HepG2 (cell line): Measurements from ENCODE around the gene ANKS3. TPM values are rescaled to one million over a fixed set of nuclear protein-coding genes. Genes with fewer than 3 reads are reported as not detected.

Experiments
- ARNTL ChIP-seq: sonication (generic); formaldehyde crosslinking; IDR thresholded peaks from 2 replicates; pipeline ENCODE4 v1.4.0; 2020; ENCODE audit warnings: mild to moderate bottlenecking, missing genetic modification reagents
- ASH2L ChIP-seq: fragments of 300-600, 200-600 bp; sonication (generic); IDR thresholded peaks from 2 replicates; pipeline ENCODE4 v1.7.0; 2017; ENCODE audit warnings: low read depth, mild to moderate bottlenecking, moderate library complexity, mixed read lengths, low read length; ENCODE audit not compliant: insufficient read length
- E2F2 ChIP-seq: sonication (generic); formaldehyde crosslinking; IDR thresholded peaks from 2 replicates; pipeline ENCODE4 v1.4.0; 2020; ENCODE audit warnings: missing genetic modification reagents, borderline replicate concordance
- HINFP ChIP-seq: sonication (generic); formaldehyde crosslinking; IDR thresholded peaks from 2 replicates; pipeline ENCODE4 v1.4.0; 2020; ENCODE audit warnings: low read depth, mild to moderate bottlenecking, missing genetic modification reagents
- KDM4B ChIP-seq: sonication (generic); formaldehyde crosslinking; IDR thresholded peaks from 2 replicates; pipeline ENCODE4 v1.4.0; 2020; ENCODE audit warnings: missing genetic modification reagents
- MAFG ChIP-seq: sonication (generic); formaldehyde crosslinking; IDR thresholded peaks from 2 replicates; pipeline ENCODE4 v1.5.1; 2020; ENCODE audit warnings: mild to moderate bottlenecking, missing genetic modification reagents
- ONECUT2 ChIP-seq: sonication (generic); formaldehyde crosslinking; IDR thresholded peaks from 2 replicates; pipeline ENCODE4 v1.4.0; 2020; ENCODE audit warnings: missing genetic modification reagents
- PPARG ChIP-seq: conservative IDR thresholded peaks from 2 replicates; pipeline ENCODE4 v1.6.1; 2016; ENCODE audit warnings: missing biosample characterization, missing genetic modification reagents
- RERE ChIP-seq: IDR thresholded peaks from 2 replicates; pipeline ENCODE4 v1.6.1; 2016; ENCODE audit warnings: low read depth, missing genetic modification reagents, missing compliant biosample characterization
- SP2 ChIP-seq: sonication (generic); formaldehyde crosslinking; IDR thresholded peaks from 2 replicates; pipeline ENCODE4 v1.5.1; 2020; ENCODE audit warnings: mild to moderate bottlenecking, missing genetic modification reagents
- TFDP2 ChIP-seq: sonication (generic); formaldehyde crosslinking; IDR thresholded peaks from 2 replicates; pipeline ENCODE4 v1.4.0; 2020; ENCODE audit warnings: missing genetic modification reagents
- TOE1 ChIP-seq: sonication (generic); formaldehyde crosslinking; IDR thresholded peaks from 2 replicates; pipeline ENCODE4 v1.4.0; 2020; ENCODE audit warnings: mild to moderate bottlenecking, missing genetic modification reagents
- ZBTB49 ChIP-seq: sonication (generic); formaldehyde crosslinking; IDR thresholded peaks from 2 replicates; pipeline ENCODE4 v1.4.0; 2020; ENCODE audit warnings: missing genetic modification reagents, borderline replicate concordance
- ZNF775 ChIP-seq: sonication (generic); formaldehyde crosslinking; IDR thresholded peaks from 2 replicates; pipeline ENCODE4 v1.4.0; 2020; ENCODE audit warnings: missing genetic modification reagents, mild to moderate bottlenecking, moderate library complexity, borderline replicate concordance
- ZNF790 ChIP-seq: sonication (generic); formaldehyde crosslinking; IDR thresholded peaks from 2 replicates; pipeline ENCODE4 v1.8.0; 2022; ENCODE audit warnings: missing genetic modification reagents, mild to moderate bottlenecking, borderline replicate concordance
- ZSCAN9 ChIP-seq: IDR thresholded peaks from 2 replicates; pipeline ENCODE4 v1.6.1; 2016; ENCODE audit warnings: borderline replicate concordance
- polyA plus RNA-seq, 8 experiments: library from polyadenylated mRNA; depleted of rRNA in 3 of 8; stranded (reverse) in 7 of 8; unstranded in 1 of 8; fragments of >200 nt; fragmentation: Illumina TruSeq in 4 of 8; extraction: Trizol in 4 of 8; gene quantifications; 2 replicates each; pipeline versions ENCODE4 v1.2.1 to v1.2.3, GENCODE V29; 2011 to 2016; ENCODE audit warnings: low read depth in 4 of 8, missing spikeins in 1 of 8, mixed read lengths in 1 of 8; ENCODE audit not compliant: insufficient read depth in 1 of 8
- total RNA-seq, 5 experiments: library from RNA; depleted of rRNA; stranded (reverse); fragments of >200 nt; fragmentation: Illumina TruSeq; extraction: Trizol; gene quantifications; 2 replicates each; pipeline ENCODE4 v1.2.3, GENCODE V29; 2016; ENCODE audit warnings: low read depth in 1 of 5

ANKS3 gene
- total and polyA plus RNA-seq, 2 of the 13 experiments (the other 11 are each of a cell fraction or from before 2014, with no cell fraction given) = 11.4 to 15.9 TPM

- peak; percentile 27; the same call in 1 of the 2 replicates for TF ChIP-seq ZBTB49 (CRISPR knock-in tag)
- TF ChIP-seq RERE = 0 out of 2 replicates have a peak, but pooled peaks have one; percentile 18
- no peak for TF ChIP-seq ZNF790 (CRISPR knock-in tag)
- no peak; the same call in 1 of the 2 replicates for TF ChIP-seq PPARG (CRISPR knock-in tag)
- 0 out of 2 replicates have a peak, but pooled peaks have one; percentile 51 for TF ChIP-seq E2F2 (CRISPR knock-in tag)
- no peak for TF ChIP-seq ZNF775 (CRISPR knock-in tag)
- no peak for TF ChIP-seq TOE1 (CRISPR knock-in tag)
- no peak for TF ChIP-seq MAFG (CRISPR knock-in tag)
- peak; percentile 60; the same call in 1 of the 2 replicates for TF ChIP-seq ZSCAN9 (CRISPR knock-in tag)
- TF ChIP-seq KDM4B (CRISPR knock-in tag) = no peak
- TF ChIP-seq ONECUT2 (CRISPR knock-in tag) = no peak
- peak; percentile 84 for TF ChIP-seq TFDP2 (CRISPR knock-in tag)
- peak; percentile 42 for TF ChIP-seq ASH2L
- peak; percentile 40; the same call in 1 of the 2 replicates for TF ChIP-seq ARNTL
- TF ChIP-seq SP2 (CRISPR knock-in tag) = 0 out of 2 replicates have a peak, but pooled peaks have one; percentile 4
- TF ChIP-seq HINFP = no peak
These were observed 34.7 kb upstream of the ANKS3 start (continued) for GRCh38 chr16:4768549-4769305.
